SK-MEL-5 (cell line): Measurements from ENCODE around the gene LPXN. TPM values are rescaled to one million over a fixed set of nuclear protein-coding genes. Genes with fewer than 3 reads are reported as not detected.
"Not testable (repeated sequence)": the region's sequence is repeated elsewhere in the genome, so short reads cannot be mapped to it uniquely, and the experiment has no call there.

Source experiments
- DNase-seq: peaks from one replicate; pipeline ENCODE4 v3.0.0-alpha.2; 2016; ENCODE audit warnings: low read depth, low spot score
- in situ Hi-C: cut with HindIII; loops from 2 replicates; pipeline ENCODE4 v1.10.0; 2016; ENCODE audit warnings: low sequenced_read_pairs, high pct_unique_total_duplicates, low pct_unique_long_range_greater_than_20kb
- total RNA-seq: library from RNA; depleted of rRNA; stranded (reverse); fragments of >200 nt; shearing (Covaris generic); gene quantifications from 2 replicates; pipeline ENCODE4 v1.2.3, GENCODE V29; 2014

LPXN gene
- total RNA-seq, 1 experiment from 2014 or later, result 10.3 TPM

DNA sequence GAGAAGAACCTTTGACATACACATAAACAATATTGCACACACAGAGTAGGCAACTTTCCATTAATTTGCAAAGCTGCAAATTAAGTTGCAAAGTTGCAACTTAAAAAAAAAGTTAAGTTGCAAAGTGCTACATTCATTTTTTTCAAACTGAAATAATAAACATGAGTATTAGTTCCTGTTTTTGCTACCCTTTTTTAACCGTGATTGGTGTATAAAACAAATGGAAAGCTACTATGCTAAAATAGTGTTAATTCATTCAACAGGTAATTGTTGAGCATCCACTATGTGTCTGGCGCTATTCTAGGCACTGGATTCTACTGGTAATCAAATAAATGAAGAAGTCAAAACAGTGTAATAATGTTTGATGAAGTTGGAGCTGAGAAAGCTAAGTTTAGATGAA lies 11.3 kb upstream of the LPXN start:
- DNase-seq, result no peak
- in situ Hi-C loops, result no loop called here

DNA sequence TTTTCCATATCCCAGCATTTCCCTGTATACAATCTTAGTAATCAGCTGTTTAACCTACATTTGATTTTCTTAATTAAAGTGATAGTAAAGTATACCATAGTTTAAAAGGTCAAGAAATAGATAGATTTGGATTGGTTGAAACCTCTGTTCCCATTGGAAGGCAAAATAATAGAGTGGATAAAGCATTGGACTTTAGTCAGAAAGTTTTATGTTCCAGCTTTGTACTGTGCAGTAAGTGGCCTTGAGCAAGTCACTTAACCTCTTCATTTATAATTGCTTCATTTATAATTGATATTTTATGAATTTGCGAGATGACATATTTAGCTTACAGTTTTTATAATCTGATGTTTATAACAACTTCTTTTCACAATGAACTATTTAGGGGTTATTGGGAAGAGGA lies 6.8 kb upstream of the LPXN start:
- in situ Hi-C loops, result no loop called here
- DNase-seq, result no peak

DNA sequence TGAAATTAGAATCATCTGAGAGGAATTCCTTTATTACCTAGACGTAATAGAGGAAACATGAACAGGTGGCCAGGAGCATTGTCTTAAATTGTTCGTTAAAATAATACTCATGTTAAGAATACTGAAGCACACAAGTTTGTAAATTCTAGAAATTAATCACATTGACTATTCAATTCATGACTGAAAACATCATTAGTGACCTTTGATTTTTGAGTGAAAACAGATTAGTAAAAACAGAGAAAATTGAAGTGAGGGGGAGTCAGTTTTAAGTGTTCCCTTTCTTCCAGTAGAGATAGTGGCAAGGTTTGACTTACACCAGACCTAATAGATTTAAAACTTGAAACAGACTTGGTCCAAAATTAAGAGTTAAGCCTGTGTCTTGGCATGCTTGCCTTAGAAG lies 4.7 kb upstream of the LPXN start:
- in situ Hi-C loops, result no loop called here
- no peak for DNase-seq

DNA sequence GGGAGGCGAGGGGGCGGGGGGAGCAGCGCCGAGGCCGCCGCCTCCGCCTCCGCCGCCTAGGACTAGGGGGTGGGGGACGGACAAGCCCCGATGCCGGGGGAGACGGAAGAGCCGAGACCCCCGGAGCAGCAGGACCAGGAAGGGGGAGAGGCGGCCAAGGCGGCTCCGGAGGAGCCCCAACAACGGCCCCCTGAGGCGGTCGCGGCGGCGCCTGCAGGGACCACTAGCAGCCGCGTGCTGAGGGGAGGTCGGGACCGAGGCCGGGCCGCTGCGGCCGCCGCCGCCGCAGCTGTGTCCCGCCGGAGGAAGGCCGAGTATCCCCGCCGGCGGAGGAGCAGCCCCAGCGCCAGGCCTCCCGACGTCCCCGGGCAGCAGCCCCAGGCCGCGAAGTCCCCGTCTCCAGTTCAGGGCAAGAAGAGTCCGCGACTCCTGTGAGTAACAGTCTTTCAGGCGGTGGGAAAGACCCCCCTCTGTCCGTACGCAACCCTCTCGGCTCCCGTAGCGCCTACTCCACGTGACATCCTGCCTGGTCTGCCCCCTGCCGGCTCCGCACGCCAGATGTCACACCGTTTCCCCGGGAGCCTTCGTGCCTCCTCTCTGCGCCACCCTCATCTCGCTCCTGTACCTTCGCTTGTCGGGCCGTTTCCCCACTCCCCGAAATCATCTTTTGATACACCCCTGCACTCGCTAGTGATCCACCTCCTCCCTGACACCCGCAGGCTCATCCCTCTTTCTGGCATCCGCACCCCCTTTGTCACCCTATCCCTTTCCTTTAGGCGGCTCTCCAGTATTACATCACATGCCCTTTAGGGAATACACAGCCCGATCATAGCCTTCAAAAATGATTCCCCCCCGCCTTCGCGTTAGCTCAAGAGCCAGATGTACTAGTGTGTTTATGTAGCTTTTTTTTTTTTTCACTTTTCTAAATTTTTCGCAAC lies 3.8 kb upstream of the LPXN start:
- DNase-seq, result peak; percentile 90
- in situ Hi-C loops, result no loop called here

DNA sequence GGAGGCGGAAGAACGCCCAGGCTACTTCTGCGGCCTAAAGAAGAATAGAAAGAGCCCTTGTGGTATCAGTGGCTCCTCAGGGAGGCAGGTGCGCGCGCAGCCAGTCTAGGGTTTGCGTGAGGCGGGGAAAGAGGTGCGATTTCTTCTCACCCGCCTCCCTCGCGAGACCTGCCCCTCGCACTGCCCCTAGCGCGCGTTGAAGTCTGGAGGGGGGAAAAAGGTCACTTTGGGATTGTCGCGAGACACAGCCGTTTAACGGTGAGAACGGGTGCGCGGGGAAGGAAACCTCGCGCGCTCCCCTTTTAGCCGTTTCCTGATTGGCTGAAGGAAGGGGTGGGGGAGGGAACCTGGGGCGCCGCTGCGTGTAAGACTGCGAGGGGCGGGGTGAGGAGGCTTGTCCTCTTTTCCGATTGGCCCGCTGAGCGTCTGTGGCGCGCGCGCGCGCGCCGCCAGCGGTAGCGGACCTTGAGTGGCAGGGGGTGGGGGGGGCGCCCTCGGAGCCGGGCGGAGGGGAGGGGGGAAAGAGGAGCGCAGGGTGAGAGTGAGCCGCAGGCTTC lies 3.1 kb upstream of the LPXN start, which contains the start of gene ZFP91:
Gene ZFP91 (plus strand): TSS at position 429 of the 557 bp plus-strand sequence. CDS start 219 bp downstream, outside the sequence.
- DNase-seq, result peak; percentile 94
- in situ Hi-C loops, result no loop called here

DNA sequence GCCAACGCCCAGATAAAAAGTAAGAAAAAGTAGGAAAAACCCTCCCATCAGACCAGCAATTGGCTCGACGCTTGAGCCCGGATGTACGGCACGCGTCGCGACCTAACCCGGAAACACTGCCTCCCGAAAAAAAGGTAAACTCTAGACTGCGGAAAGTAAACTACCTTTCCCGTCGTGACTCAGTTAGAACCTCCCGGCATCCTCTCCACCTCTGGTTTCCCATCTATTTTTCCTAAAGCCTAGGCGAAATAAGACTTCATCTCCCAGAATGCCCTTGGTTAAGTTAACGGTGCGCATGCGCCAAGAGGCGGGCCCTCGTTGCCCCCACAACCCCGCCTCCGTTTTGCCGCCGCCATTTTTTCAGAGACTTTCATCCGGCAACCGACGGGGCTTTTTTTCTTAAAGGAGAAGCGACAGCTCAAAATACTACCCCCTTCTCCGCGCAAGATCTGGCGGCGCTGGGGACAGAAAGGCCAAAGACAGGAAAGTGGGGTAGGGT lies 2.5 kb upstream of the LPXN start:
- DNase-seq, result peak; percentile 96
- in situ Hi-C loops, result no loop called here

DNA sequence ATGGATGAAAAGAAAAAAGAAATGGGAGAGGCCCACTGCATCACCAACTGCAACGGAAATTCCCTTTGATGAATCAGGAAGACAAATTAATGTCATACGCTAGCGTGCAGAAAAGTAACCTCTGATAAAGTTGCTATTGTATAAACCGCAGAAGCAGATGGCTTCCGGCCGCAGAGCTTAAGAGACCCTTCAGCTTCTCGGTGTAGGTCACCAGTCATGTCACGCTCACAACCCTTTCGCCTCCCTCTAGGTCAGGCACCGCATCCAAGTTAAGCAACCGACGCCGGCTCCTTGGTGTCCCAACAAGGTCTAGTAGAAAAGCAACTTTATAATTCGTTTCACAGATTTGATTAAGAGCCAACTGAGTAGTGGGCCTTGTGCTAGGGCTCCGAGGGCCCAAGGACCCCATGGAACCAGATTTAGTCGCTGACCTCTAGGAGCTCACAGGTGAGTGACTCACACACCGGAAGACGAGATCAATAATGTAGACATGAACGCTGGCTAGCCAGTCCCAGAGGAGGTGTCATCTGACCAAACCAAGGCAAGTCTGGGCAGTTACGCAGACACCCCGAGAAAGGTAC lies 2.0 kb upstream of the LPXN start:
- in situ Hi-C loops, result no loop called here
- DNase-seq, result peak; percentile 89

DNA sequence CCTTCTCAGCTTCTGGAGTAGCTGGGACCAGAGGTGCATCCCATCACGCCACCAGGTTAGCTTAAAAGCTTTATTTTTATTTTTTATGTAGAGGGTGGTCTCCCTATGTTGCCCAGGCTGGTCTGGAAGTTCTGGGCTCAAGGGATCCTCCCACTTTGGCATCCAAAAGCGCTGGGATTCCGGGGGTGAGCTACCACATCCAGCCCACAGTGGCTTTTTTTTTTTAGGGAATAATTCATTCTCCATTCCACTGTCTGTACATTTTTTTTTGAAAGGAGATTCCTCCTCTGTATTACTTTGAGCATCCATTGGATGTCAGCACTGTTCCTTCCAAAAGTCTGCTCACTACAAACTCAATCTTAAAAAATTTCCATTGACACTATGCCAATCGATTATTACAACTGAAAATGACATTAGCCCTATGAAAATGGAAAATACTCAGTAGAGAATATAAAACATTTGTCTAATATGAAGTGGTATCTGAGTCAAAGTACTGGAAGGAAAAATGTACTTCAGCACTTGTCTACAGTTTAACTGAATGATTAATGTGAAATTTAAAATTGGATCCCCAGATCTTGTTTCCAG lies 1.3 kb upstream of the LPXN start:
- peak; percentile 40 for DNase-seq
- in situ Hi-C loops, result no loop called here

DNA sequence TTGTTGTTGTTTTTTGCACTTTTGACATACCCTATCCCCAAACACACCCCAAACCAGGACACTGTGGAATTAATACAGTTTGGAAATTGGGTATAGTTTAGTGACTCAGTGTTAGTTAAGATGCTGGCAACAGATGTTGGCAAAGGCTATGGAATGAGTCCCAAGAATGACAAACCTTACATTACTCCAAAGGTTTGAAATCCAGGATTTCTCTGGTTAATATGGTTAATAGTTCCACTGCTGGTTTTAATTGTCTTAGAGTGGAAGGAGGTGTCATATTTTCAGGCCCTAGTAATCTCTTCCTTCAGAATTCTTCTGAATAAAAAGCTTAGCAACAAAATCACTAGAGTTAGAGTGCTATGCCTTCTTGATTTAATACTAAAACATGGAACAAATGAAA lies 775 bp downstream of the LPXN start:
- in situ Hi-C loops, result no loop called here
- no peak for DNase-seq

- in situ Hi-C loops, result no loop called here
- DNase-seq, result peak; percentile 90
These were observed 2.1 kb downstream of the LPXN start for GRCh38 chr11:58573451-58574104.

DNA sequence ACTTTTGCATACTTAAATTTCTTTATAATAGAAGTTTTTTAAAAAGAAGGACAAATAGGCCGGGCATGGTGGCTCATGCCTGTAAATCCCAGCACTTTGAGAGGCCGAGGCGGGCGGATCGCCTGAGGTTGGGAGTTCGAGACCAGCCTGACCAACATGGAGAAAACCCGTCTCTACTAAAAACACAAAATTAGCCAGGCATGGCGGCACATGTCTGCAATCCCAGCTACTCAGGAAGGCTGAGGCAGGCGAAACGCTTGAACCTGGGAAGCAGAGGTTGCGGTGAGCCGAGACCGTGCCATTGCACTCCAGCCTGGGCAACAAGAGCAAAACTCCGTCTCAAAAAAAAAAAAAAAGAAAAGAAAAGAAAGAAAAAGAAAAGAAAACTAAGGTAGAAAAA lies 2.8 kb downstream of the LPXN start:
- in situ Hi-C loops, DNase-seq: not testable (repeated sequence)

DNA sequence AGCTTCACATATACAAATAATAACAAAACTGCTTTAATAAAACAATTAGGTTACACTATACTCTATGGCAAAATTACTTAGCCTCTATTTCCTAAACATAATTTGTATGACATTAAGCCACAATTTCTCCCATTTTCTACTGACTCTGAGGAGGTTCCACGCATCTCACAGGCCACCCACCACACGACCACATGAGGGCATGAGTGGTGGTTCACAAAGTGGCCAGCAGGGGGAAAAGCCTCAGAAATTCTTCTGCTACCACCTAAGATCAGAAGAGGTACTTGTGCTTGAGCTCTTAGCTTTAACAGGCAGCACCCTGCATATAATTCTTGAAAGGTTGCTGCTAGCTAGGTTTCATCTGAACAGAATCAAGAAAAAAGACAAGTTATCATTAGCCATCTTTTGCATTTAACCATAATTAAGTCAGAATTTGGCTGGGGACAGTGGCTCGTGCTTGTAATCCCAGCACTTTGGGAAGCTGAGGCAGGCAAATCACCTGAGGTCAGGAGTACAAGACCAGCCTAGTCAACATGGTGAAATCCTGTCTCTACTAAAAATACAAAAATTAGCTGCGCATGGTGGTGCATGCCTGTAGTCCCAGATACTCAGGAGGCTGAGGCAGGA lies 7.7 kb downstream of the LPXN start:
- peak; percentile 80 for DNase-seq
- in situ Hi-C loops, result no loop called here

DNA sequence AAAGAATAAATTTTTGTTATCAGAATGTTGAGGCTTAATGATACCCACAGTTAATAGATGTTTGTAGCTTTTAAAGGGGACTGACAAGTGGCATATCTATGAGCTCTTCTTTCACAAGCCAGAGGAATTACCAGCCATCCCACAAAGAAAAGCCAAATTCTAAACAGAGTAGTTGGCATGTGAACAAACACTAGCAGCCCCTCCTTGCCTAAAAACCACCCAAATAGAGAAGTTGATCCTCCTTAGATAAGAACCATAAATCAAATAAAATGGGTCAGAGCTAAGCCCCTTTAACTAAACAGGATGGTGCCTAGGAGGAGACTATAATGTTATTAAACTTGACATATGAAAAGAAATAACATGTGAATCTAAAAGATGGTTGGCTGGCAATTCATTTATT lies 11.4 kb downstream of the LPXN start:
- in situ Hi-C loops, result no loop called here
- no peak for DNase-seq

GRCh38 chr11:58562375-58562800 lies 13.3 kb downstream of the LPXN start:
- no peak for DNase-seq
- in situ Hi-C loops, result no loop called here

- no peak for DNase-seq
- in situ Hi-C loops, result no loop called here
These were observed 14.1 kb downstream of the LPXN start for GRCh38 chr11:58561394-58562098.

DNA sequence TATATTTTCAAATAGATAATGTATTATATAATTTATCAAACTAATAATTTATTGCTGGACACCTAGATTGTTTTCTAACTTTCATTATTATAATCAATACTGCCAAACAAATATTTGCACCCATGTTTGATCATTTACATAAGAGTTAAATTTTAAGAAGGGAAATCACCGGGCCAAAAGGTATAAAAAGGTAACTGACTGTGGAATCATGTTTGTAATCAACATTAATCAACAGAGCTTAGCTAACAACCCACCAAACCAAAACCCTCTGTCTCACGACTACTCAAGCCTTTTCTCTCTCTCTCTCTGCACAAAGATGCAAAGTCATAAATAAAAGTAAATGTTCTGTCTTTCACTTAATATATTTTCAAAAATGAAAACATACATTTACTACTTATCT lies 14.8 kb downstream of the LPXN start:
- no peak for DNase-seq
- in situ Hi-C loops, result no loop called here

GRCh38 chr11:58549644-58550043 lies 26.0 kb downstream of the LPXN start:
- in situ Hi-C loops, result no loop called here
- no peak for DNase-seq
